OCI-LY3 (cell line): ENCODE results near the gene NTHL1.

Experiments used
- H2AFZ ChIP-seq: fragments of 200-600, 300-600 bp; shearing (Covaris generic); 2 replicates; pipeline ENCODE4 v1.6.0; 2014; ENCODE audit warnings: antibody characterized with exemption, low read depth, low read length
- H3K27ac ChIP-seq: fragments of 200-600, 300-600 bp; sonication (generic); 2 replicates; pipeline ENCODE4 v1.5.1; 2014; ENCODE audit warnings: mild to moderate bottlenecking, low read length, moderate library complexity, mixed read lengths
- H3K27me3 ChIP-seq: fragments of 200-600, 300-600 bp; sonication (generic); 2 replicates; pipeline ENCODE4 v1.6.1; 2014; ENCODE audit warnings: low read depth, low read length, mixed read lengths
- H3K36me3 ChIP-seq: fragments of 200-600, 300-600 bp; sonication (generic); replicated peaks from 2 replicates; pipeline ENCODE3; 2014; ENCODE audit warnings: low read depth, low read length, mixed read lengths
- H3K4me1 ChIP-seq: fragments of 300-600, 200-600 bp; sonication (generic); 2 replicates; pipeline ENCODE4 v1.6.1; 2014; ENCODE audit warnings: low read length, mixed read lengths
- H3K4me2 ChIP-seq: fragments of 200-600, 300-600 bp; sonication (generic); 2 replicates; pipeline ENCODE4 v1.6.1; 2014; ENCODE audit warnings: low read length, mixed read lengths
- H3K4me3 ChIP-seq: fragments of 300-600, 200-600 bp; sonication (generic); 2 replicates; pipeline ENCODE4 v1.5.1; 2014; ENCODE audit warnings: antibody characterized with exemption, mild to moderate bottlenecking, low read length, moderate library complexity
- H3K79me2 ChIP-seq: fragments of 300-600, 200-600 bp; shearing (Covaris generic); 2 replicates; pipeline ENCODE4 v1.6.1; 2014; ENCODE audit warnings: mild to moderate bottlenecking, low read length, mixed read lengths
- H3K9ac ChIP-seq: fragments of 300-600, 200-600 bp; shearing (Covaris generic); 2 replicates; pipeline ENCODE4 v1.6.0; 2014; ENCODE audit warnings: mild to moderate bottlenecking, low read length, moderate library complexity
- H3K9me3 ChIP-seq: fragments of 200-600, 300-600 bp; shearing (Covaris generic); 2 replicates; pipeline ENCODE4 v1.6.1; 2014; ENCODE audit warnings: low read length, mixed read lengths; ENCODE audit not compliant: insufficient read depth
- H4K20me1 ChIP-seq: fragments of 200-600, 300-600 bp; sonication (generic); 2 replicates; pipeline ENCODE4 v1.6.1; 2016; ENCODE audit warnings: low read length, mixed read lengths; ENCODE audit not compliant: insufficient read depth
- EZH2phosphoT487 ChIP-seq: fragments of 200-600 bp; shearing (Covaris generic); IDR thresholded peaks from 2 replicates; pipeline ENCODE4 v1.6.1; 2018; ENCODE audit warnings: antibody characterized with exemption, mixed run types, low read depth
- TF ChIP-seq, protein P1 (sequence below): fragments of 200-600, 300-600 bp; sonication (generic); IDR thresholded peaks from 2 replicates; pipeline ENCODE4 v1.5.1; 2014; ENCODE audit warnings: antibody characterized with exemption, low read length, low read depth

Gene NTHL1

DNA sequence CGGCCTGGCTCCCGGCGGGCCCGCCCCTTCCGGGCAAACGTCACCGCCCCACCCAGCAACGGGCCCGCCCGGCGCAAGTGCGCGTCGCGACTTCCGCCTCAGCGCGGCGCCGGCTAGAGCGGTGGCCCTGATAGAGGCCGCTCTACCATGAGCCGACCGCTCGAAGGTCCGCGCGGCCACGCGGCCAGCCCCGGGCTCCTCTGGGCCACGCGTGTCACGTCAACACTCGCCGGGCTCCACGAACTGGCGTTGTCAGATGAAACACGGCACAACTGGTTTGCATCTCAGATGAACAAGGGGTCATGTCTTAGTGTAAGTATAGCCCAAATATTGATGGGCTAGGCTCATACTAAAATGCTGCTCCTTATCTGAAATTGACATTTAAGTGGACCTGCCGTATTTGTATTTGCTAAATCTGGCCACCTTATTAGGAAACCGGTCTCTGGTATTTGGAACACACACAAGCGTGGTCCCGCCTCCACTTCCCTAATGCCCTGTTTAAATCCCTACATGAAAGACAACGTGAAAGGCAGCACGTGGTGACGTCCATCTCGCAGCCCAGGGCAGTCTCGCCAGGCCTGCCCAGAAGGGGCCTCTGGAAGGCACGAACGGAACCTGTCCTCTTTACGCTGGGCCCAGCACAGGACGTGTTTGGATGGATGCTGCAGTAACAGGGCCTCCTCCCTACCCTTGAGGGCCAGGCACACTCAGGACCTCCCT, 37.7 kb downstream of the NTHL1 start, which contains the start of gene ZNF598:
Gene ZNF598 (minus strand): TSS at position 31 of the 720 bp plus-strand sequence.
- peak within 1 kb of the TSS; percentile 99 for H3K4me2 ChIP-seq
- H2AFZ ChIP-seq, result peak within 1 kb of the TSS; percentile 58; the same call in 1 of the 2 replicates
- peaks cover 12% of the 10 kb centered on the region for H3K36me3 ChIP-seq
- H4K20me1 ChIP-seq, result peaks cover 41% of the 10 kb centered on the region
- peak within 1 kb of the TSS; percentile 95 for H3K4me3 ChIP-seq
- peak within 1 kb of the TSS; percentile 96 for H3K9ac ChIP-seq
- H3K27me3 ChIP-seq, result no peaks in the 10 kb centered on the region
- peak within 1 kb of the TSS; percentile 68 for H3K27ac ChIP-seq
- H3K79me2 ChIP-seq, result peaks cover 57% of the 10 kb centered on the region
- no peaks in the 10 kb centered on the region for H3K9me3 ChIP-seq
- TF ChIP-seq EZH2phosphoT487, result no peak
- TF ChIP-seq, protein P1, sequence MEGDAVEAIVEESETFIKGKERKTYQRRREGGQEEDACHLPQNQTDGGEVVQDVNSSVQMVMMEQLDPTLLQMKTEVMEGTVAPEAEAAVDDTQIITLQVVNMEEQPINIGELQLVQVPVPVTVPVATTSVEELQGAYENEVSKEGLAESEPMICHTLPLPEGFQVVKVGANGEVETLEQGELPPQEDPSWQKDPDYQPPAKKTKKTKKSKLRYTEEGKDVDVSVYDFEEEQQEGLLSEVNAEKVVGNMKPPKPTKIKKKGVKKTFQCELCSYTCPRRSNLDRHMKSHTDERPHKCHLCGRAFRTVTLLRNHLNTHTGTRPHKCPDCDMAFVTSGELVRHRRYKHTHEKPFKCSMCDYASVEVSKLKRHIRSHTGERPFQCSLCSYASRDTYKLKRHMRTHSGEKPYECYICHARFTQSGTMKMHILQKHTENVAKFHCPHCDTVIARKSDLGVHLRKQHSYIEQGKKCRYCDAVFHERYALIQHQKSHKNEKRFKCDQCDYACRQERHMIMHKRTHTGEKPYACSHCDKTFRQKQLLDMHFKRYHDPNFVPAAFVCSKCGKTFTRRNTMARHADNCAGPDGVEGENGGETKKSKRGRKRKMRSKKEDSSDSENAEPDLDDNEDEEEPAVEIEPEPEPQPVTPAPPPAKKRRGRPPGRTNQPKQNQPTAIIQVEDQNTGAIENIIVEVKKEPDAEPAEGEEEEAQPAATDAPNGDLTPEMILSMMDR, result no peak
- H3K4me1 ChIP-seq, result peaks cover 21% of the 10 kb centered on the region

DNA sequence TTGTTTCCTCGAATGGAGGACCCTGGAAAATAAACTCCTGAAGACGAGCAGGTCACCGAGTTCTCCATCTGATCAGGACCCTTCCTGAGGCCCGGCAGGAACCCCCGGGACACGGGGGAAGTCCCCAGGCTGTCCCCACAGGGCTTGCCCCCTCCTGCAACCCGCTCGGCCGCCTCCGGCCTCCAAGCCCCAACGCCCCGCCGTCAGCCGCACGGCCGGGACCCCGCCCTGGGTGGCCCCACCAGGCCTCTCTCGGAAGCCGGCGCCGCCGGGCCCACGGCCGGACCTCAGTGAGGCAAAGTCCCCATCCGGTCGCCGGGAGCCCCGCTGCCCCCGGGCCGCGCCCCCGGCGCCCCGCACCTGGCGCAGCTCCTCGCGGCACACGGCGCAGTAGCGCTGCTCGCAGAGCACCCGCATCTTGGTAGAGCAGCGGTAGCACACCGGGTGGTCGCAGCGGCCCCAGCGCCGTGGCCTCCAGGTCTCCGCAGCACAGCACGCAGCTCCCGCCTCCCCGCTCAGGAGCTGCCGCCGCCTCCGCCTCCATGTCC, 38.4 kb downstream of the NTHL1 start:
- Histone ChIP-seq H3K36me3 (peaks cover 12% of the 10 kb centered on the region), H4K20me1 (peaks cover 48% of the 10 kb centered on the region), H3K4me3 (peak overlapping the region; percentile 95), H3K4me1 (peaks cover 25% of the 10 kb centered on the region), H3K27ac (peak overlapping the region; percentile 68), H3K9me3 (no peaks in the 10 kb centered on the region), H3K27me3 (no peaks in the 10 kb centered on the region), H2AFZ (no peak overlapping the region), H3K79me2 (peaks cover 65% of the 10 kb centered on the region), H3K4me2 (peak overlapping the region; percentile 99), H3K9ac (peak overlapping the region; percentile 87)
- TF ChIP-seq EZH2phosphoT487, result no peak
- TF ChIP-seq, protein P1, result no peak

DNA sequence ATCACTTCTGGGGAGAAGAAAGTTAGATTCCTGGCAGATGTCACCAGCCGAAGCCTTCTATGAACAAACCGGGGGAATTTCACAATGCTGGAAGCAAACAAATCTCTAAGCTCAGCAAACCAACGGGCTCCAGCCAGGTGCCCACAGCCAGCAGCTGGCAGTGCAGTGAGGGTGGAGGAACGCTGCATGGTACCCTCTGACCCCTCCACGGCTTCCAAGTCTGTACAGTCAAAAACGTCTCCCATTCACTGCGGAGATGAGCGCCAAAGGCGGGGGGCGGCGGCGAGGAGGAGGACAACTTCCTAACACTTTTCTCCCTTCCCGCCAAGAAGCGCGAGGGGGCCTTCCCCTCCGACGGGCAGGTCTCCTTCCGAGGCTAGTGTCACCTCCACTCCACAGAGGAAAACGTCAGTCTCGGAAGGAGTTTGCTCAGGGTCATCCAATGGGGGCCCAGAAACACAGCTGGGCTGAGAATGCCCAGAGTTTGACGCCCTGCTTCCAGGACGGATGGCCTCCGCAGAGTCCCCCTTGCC, 38.9 kb downstream of the NTHL1 start:
- peak overlapping the region; percentile 95 for H3K4me3 ChIP-seq
- TF ChIP-seq, protein P1, result no peak
- TF ChIP-seq EZH2phosphoT487, result no peak
- peak overlapping the region; percentile 99 for H3K4me2 ChIP-seq
- no peaks in the 10 kb centered on the region for H3K27me3 ChIP-seq
- peak overlapping the region; percentile 68 for H3K27ac ChIP-seq
- peak overlapping the region; percentile 87 for H3K9ac ChIP-seq
- H4K20me1 ChIP-seq, result peaks cover 53% of the 10 kb centered on the region
- H2AFZ ChIP-seq, result no peak overlapping the region
- peaks cover 12% of the 10 kb centered on the region for H3K36me3 ChIP-seq
- H3K79me2 ChIP-seq, result peaks cover 70% of the 10 kb centered on the region
- H3K4me1 ChIP-seq, result peaks cover 29% of the 10 kb centered on the region
- H3K9me3 ChIP-seq, result no peaks in the 10 kb centered on the region

DNA sequence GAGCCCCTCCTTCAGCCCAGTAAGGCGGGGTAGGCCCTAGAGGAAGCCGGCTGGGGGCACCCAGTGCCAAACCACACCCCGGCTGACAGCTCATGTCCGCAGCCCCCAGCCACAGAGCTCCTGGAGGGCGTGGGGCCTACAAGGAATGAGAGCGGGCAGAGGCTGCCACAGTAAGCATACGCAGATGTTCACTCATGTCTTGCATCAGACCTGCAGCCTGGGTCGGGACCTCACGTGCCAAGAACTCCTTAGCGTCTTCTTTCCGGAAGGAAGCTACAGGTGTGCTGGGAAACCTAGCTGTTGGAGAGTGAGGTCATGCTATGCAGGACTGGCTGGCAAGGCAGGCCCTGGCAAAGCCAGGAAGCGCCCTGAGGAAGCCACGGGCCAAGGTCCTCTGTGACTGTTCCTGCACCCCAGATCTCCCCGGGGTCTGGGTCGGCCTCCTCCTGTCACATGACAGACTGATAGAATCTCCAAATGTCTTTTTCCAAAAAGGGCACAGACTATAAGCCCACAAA, 39.6 kb downstream of the NTHL1 start:
- Histone ChIP-seq H3K79me2 (peaks cover 76% of the 10 kb centered on the region), H3K27ac (peak overlapping the region; percentile 68), H3K4me3 (peak overlapping the region; percentile 95), H3K9me3 (no peaks in the 10 kb centered on the region), H3K27me3 (no peaks in the 10 kb centered on the region), H2AFZ (no peak overlapping the region), H3K4me2 (peak overlapping the region; percentile 99), H3K36me3 (peaks cover 18% of the 10 kb centered on the region), H4K20me1 (peaks cover 59% of the 10 kb centered on the region), H3K4me1 (peaks cover 29% of the 10 kb centered on the region), H3K9ac (peak overlapping the region; percentile 87)
- no peak for TF ChIP-seq EZH2phosphoT487
- TF ChIP-seq, protein P1, result no peak
